ENCODE results near the gene CSF3. TPM values are rescaled to one million over a fixed set of nuclear protein-coding genes. Genes with fewer than 3 reads are reported as not detected.

The CSF3 gene
- total and polyA plus RNA-seq, 12 donors, result 0.06 to 6.1 (median 0.44) TPM; not detected in 4

GRCh38 chr17:40064971-40065768 lies 49.9 kb downstream of the CSF3 start:
- WGBS, 4 donors, result 9 to 13% (median 11%) methylated on average over 9 to 10 of the region's 10 CpGs
- Histone ChIP-seq H3K27ac (peak overlapping the region; percentile 54 to 96 (median 93)), H3K9me3 (replicated peaks in 1 of 3) (no peaks in the 10 kb centered on the region), H3K27me3 (no peaks in the 10 kb centered on the region), H3K4me3 (peak overlapping the region in 2 of 4 donors; percentile 99 to 100), H3K36me3 (replicated peaks in 1 of 2) (no peaks in the 10 kb centered on the region), H3K4me1 (replicated peaks in 1 of 2) (peaks cover 43 to 64% of the 10 kb centered on the region in 2 donors)
- DNase-seq, result peak in 5 of 7 donors; percentile 51 to 73 (median 62)
- intact Hi-C loops (cut with DNase I), result loop anchor here in 1 of 2 donors (10.0 kb wide), 1 partner anchor 100 kb away; no protein-coding TSS in a partner anchor
- TF ChIP-seq CTCF (IDR thresholded peaks at IDR 0.05) (no peak), POLR2A (IDR thresholded peaks at IDR 0.05) (peak in 1 of 2 donors; percentile 62)

DNA sequence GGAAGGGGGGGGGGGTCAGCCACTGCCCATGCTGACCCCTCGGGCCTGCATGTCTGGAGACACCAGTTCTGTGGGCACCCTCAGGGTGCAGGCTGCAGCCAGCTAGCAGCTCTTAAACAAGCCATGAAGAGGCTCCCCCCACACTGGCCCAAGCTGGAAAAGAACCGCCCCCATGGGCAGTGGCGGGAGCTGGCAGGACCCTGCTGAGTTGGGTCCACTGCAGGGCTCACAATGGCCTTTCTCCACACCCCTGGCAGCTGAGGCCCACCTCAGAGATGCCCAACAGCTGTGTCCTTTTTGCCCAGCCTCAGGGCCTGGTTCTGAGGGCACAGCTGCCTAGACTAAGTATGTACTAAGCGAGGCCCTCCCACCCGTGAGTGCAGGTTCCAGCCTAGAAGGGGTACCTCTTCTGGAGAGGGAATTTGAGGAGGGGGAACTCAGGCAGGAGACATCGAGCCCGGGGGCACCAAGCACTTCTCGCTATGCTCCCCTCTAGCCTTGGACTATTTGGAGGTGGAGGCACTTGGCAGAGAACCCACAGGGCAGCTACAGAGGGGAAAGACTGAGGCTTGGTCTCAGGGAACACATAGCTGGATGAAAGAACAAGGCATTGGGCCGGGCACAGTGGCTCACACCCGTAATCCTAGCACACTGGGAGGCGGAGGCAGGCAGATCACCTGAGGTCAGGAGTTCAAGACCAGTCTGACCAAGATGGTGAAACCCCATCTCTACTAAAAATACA lies 50.7 kb downstream of the CSF3 start:
- Histone ChIP-seq H3K27me3 (no peaks in the 10 kb centered on the region), H3K4me3 (peak overlapping the region in 1 of 4 donors; percentile 100), H3K27ac (peak overlapping the region; percentile 54 to 96 (median 93)), H3K9me3 (replicated peaks in 1 of 3) (no peaks in the 10 kb centered on the region), H3K4me1 (replicated peaks in 1 of 2) (peaks cover 50 to 71% of the 10 kb centered on the region in 2 donors), H3K36me3 (replicated peaks in 1 of 2) (no peaks in the 10 kb centered on the region)
- 52 to 59% (median 55%) methylated on average over 8 to 11 of the region's 11 CpGs for WGBS, 4 donors
- DNase-seq, result peak in 1 of 7 donors; percentile 43
- TF ChIP-seq POLR2A (IDR thresholded peaks at IDR 0.05), result no peak
- no peak for TF ChIP-seq CTCF (IDR thresholded peaks at IDR 0.05)
- intact Hi-C loops (cut with DNase I), result loop anchor here in 1 of 2 donors (10.0 kb wide), 1 partner anchor 99 kb away; no protein-coding TSS in a partner anchor

Small RNAs within 50 kb of the gene (microRNA-seq; reads per million reads assigned to microRNA genes)
- gene MIR6884, result 0 to 0.85 (median 0.45) reads per million in 3 donors

Small RNAs within 50 kb of the gene (small RNA-seq; reads per million reads assigned to genes)
- 2,438 to 3,222 reads per million in 2 donors for gene SNORD124

Other genes with a start within 250 kb of the CSF3 start
- gene IKZF3, start 151.1 kb upstream of the CSF3 start, total RNA-seq, result 1 to 10 TPM in 5 of 9 donors, under 1 TPM in 4; 0.06 to 3.6 (median 1.0) TPM
- under 1 TPM; 0.37 to 0.88 (median 0.46) TPM for gene IKZF3, start 151.1 kb upstream of the CSF3 start, polyA plus RNA-seq
- gene ZPBP2, start 147.2 kb upstream of the CSF3 start, total RNA-seq, result not detected
- gene ZPBP2, start 147.2 kb upstream of the CSF3 start, polyA plus RNA-seq, result not detected
- gene GSDMB, start 96.8 kb upstream of the CSF3 start, total RNA-seq, result 1 to 10 TPM in 5 of 9 donors, under 1 TPM in 3, not detected in 1; 0.53 to 3.0 (median 1.1) TPM
- 10 to 100 TPM in 2 of 3 donors, under 1 TPM in 1; 0.51 to 11.7 (median 10.0) TPM for gene GSDMB, start 96.8 kb upstream of the CSF3 start, polyA plus RNA-seq
- 10 to 100 TPM; 29.1 to 76.7 (median 51.6) TPM for gene ORMDL3, start 87.8 kb upstream of the CSF3 start, total RNA-seq
- gene ORMDL3, start 87.8 kb upstream of the CSF3 start, polyA plus RNA-seq, result 100 to 1,000 TPM in 1 of 3 donors, 10 to 100 TPM in 2; 40.4 to 102 (median 52.1) TPM
- not detected for gene LRRC3C, start 87.7 kb upstream of the CSF3 start, total RNA-seq
- not detected for gene LRRC3C, start 87.7 kb upstream of the CSF3 start, polyA plus RNA-seq
- gene GSDMA, start 52.4 kb upstream of the CSF3 start, total RNA-seq, result 1 to 10 TPM in 4 of 9 donors, under 1 TPM in 1, not detected in 4; 0.14 to 2.2 (median 1.4) TPM
- under 1 TPM in 2 of 3 donors, not detected in 1; 0.20 to 0.53 TPM for gene GSDMA, start 52.4 kb upstream of the CSF3 start, polyA plus RNA-seq
- gene PSMD3, start 34.6 kb upstream of the CSF3 start, total RNA-seq, result 100 to 1,000 TPM in 4 of 9 donors, 10 to 100 TPM in 5; 78.8 to 123 (median 98.2) TPM
- gene PSMD3, start 34.6 kb upstream of the CSF3 start, polyA plus RNA-seq, result 100 to 1,000 TPM in 1 of 3 donors, 10 to 100 TPM in 2; 42.8 to 109 (median 54.5) TPM
- 100 to 1,000 TPM in 1 of 9 donors, 10 to 100 TPM in 8; 34.8 to 127 (median 74.2) TPM for gene MED24, start 39.0 kb downstream of the CSF3 start, total RNA-seq
- gene MED24, start 39.0 kb downstream of the CSF3 start, polyA plus RNA-seq, result 100 to 1,000 TPM in 1 of 3 donors, 10 to 100 TPM in 2; 50.3 to 103 (median 92.9) TPM
- gene THRA, start 47.5 kb downstream of the CSF3 start, total RNA-seq, result 100 to 1,000 TPM in 3 of 9 donors, 10 to 100 TPM in 6; 39.2 to 110 (median 73.8) TPM
- 10 to 100 TPM; 41.8 to 62.3 (median 50.9) TPM for gene THRA, start 47.5 kb downstream of the CSF3 start, polyA plus RNA-seq
- gene NR1D1, start 85.1 kb downstream of the CSF3 start, total RNA-seq, result 10 to 100 TPM in 8 of 9 donors, 1 to 10 TPM in 1; 3.4 to 69.1 (median 34.4) TPM
- gene NR1D1, start 85.1 kb downstream of the CSF3 start, polyA plus RNA-seq, result 10 to 100 TPM; 34.5 to 59.0 (median 36.6) TPM
- 100 to 1,000 TPM in 1 of 9 donors, 10 to 100 TPM in 8; 47.8 to 100 (median 68.2) TPM for gene MSL1, start 106.5 kb downstream of the CSF3 start, total RNA-seq
- 100 to 1,000 TPM in 2 of 3 donors, 10 to 100 TPM in 1; 74.2 to 143 (median 128) TPM for gene MSL1, start 106.5 kb downstream of the CSF3 start, polyA plus RNA-seq
- 10 to 100 TPM; 31.0 to 72.4 (median 60.9) TPM for gene CASC3, start 125.1 kb downstream of the CSF3 start, total RNA-seq
- 10 to 100 TPM; 36.2 to 65.1 (median 57.5) TPM for gene CASC3, start 125.1 kb downstream of the CSF3 start, polyA plus RNA-seq
- 1 to 10 TPM in 8 of 9 donors, under 1 TPM in 1; 0.24 to 5.7 (median 3.7) TPM for gene RAPGEFL1, start 162.0 kb downstream of the CSF3 start, total RNA-seq
- 10 to 100 TPM in 1 of 3 donors, 1 to 10 TPM in 2; 1.7 to 18.5 (median 7.3) TPM for gene RAPGEFL1, start 162.0 kb downstream of the CSF3 start, polyA plus RNA-seq
- 10 to 100 TPM in 7 of 9 donors, 1 to 10 TPM in 2; 5.2 to 30.2 (median 17.4) TPM for gene WIPF2, start 203.9 kb downstream of the CSF3 start, total RNA-seq
- gene WIPF2, start 203.9 kb downstream of the CSF3 start, polyA plus RNA-seq, result 10 to 100 TPM in 2 of 3 donors, 1 to 10 TPM in 1; 5.7 to 17.8 (median 13.0) TPM

Measured in adrenal gland (tissue), 12 donors.